ENCODE measurements around the gene WFDC10A.
"Not testable (repeated sequence)": the region's sequence is repeated elsewhere in the genome, so short reads cannot be mapped to it uniquely, and the experiment has no call there.

Gene WFDC10A

GRCh38 chr20:45647441-45648050 is 18.0 kb downstream of the WFDC10A start:
- DNase-seq (ENCODE audit: low read depth, low spot score) = no peak
- Histone ChIP-seq H3K9ac (ENCODE audit: insufficient read length, low read depth) (no peak overlapping the region), H3K4me3 (ENCODE audit: insufficient read length, low read depth) (no peak overlapping the region), H3K9me3 (ENCODE audit: insufficient read depth, low read length) (peaks cover 33% of the 10 kb centered on the region), H3K27me3 (ENCODE audit: insufficient read depth, insufficient read length) (no peaks in the 10 kb centered on the region), H3K36me3 (ENCODE audit: insufficient read depth, insufficient read length, low read length) (no peaks in the 10 kb centered on the region), H3K4me1 (ENCODE audit: insufficient read depth, insufficient read length) (no peaks in the 10 kb centered on the region)
- TF ChIP-seq SUZ12 (IDR thresholded peaks at IDR 0.05; ENCODE audit: extremely low read depth, insufficient read depth, insufficient read length) (no peak), YY1 (IDR thresholded peaks at IDR 0.05; ENCODE audit: insufficient read depth, insufficient read length) (no peak), ZNF274 (IDR thresholded peaks at IDR 0.05; ENCODE audit: low read depth, low read length) (no peak)

- no peak for TF ChIP-seq YY1 (IDR thresholded peaks at IDR 0.05; ENCODE audit: insufficient read depth, insufficient read length)
- TF ChIP-seq SUZ12 (IDR thresholded peaks at IDR 0.05; ENCODE audit: extremely low read depth, insufficient read depth, insufficient read length) = no peak
- no peak for TF ChIP-seq ZNF274 (IDR thresholded peaks at IDR 0.05; ENCODE audit: low read depth, low read length)
- H3K27me3 ChIP-seq (ENCODE audit: insufficient read depth, insufficient read length) = no peaks in the 10 kb centered on the region
- H3K4me1 ChIP-seq (ENCODE audit: insufficient read depth, insufficient read length) = no peaks in the 10 kb centered on the region
- peaks cover 33% of the 10 kb centered on the region for H3K9me3 ChIP-seq (ENCODE audit: insufficient read depth, low read length)
- H3K4me3 ChIP-seq (ENCODE audit: insufficient read length, low read depth) = no peak overlapping the region
- H3K9ac ChIP-seq (ENCODE audit: insufficient read length, low read depth) = no peak overlapping the region
- no peaks in the 10 kb centered on the region for H3K36me3 ChIP-seq (ENCODE audit: insufficient read depth, insufficient read length, low read length)
- peak; percentile 22 for DNase-seq (ENCODE audit: low read depth, low spot score)
Measured at GRCh38 chr20:45649312-45649863, 19.8 kb downstream of the WFDC10A start.

GRCh38 chr20:45651726-45652125 is 22.2 kb downstream of the WFDC10A start:
- not testable (repeated sequence) for H3K4me3 ChIP-seq (ENCODE audit: insufficient read length, low read depth); H3K36me3 ChIP-seq (ENCODE audit: insufficient read depth, insufficient read length, low read length); DNase-seq (ENCODE audit: low read depth, low spot score); H3K9ac ChIP-seq (ENCODE audit: insufficient read length, low read depth); H3K27me3 ChIP-seq (ENCODE audit: insufficient read depth, insufficient read length); H3K4me1 ChIP-seq (ENCODE audit: insufficient read depth, insufficient read length)
- peaks cover 32% of the 10 kb centered on the region for H3K9me3 ChIP-seq (ENCODE audit: insufficient read depth, low read length)

DNA sequence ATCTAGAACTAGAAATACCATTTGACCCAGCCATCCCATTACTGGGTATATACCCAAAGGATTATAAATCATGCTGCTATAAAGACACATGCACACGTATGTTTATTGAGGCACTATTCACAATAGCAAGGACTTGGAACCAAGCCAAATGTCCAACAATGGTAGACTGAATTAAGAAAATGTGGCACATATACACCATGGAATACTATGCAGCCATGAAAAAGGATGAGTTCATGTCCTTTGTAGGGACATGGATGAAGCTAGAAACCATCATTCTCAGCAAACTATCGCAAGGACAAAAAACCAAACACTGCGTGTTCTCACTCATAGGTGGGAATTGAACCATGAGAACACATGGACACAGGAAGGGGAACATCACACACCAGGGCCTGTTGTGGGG is 27.5 kb downstream of the WFDC10A start:
- DNase-seq (ENCODE audit: low read depth, low spot score); H3K27me3 ChIP-seq (ENCODE audit: insufficient read depth, insufficient read length); H3K36me3 ChIP-seq (ENCODE audit: insufficient read depth, insufficient read length, low read length); H3K9me3 ChIP-seq (ENCODE audit: insufficient read depth, low read length); H3K4me3 ChIP-seq (ENCODE audit: insufficient read length, low read depth); H3K9ac ChIP-seq (ENCODE audit: insufficient read length, low read depth); H3K4me1 ChIP-seq (ENCODE audit: insufficient read depth, insufficient read length): not testable (repeated sequence)

DNA sequence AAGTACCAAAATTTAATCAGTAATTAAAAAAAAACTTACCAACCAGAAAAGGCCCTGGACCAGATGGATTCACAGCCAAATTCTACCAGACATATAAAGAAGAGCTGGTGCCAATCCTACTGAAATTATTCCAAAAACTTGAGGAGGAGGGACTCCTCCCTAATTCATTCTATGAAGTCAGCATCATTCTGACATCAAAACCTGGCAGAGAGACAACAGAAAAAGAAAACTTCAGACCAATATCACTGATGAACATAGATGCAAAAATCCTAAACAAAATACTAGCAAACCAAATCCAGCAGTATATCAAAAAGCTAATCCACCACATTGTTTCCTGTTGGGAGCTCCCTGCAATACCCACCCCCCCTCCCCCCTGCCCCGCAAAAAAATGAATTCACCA is 40.6 kb downstream of the WFDC10A start, which contains the start of gene WFDC11:
Gene WFDC11, minus strand, starts transcription at position 101 of the 400 bp plus-strand sequence. CDS start 19,639 bp downstream, outside the sequence.
- Histone ChIP-seq H3K27me3 (ENCODE audit: insufficient read depth, insufficient read length) (no peaks in the 10 kb centered on the region), H3K36me3 (ENCODE audit: insufficient read depth, insufficient read length, low read length) (no peaks in the 10 kb centered on the region), H3K4me3 (ENCODE audit: insufficient read length, low read depth) (no peak within 1 kb of the TSS), H3K4me1 (ENCODE audit: insufficient read depth, insufficient read length) (no peaks in the 10 kb centered on the region), H3K9me3 (ENCODE audit: insufficient read depth, low read length) (no peaks in the 10 kb centered on the region; the same call in 1 of the 2 replicates), H3K9ac (ENCODE audit: insufficient read length, low read depth) (no peak within 1 kb of the TSS)
- TF ChIP-seq YY1 (IDR thresholded peaks at IDR 0.05; ENCODE audit: insufficient read depth, insufficient read length) (no peak), SUZ12 (IDR thresholded peaks at IDR 0.05; ENCODE audit: extremely low read depth, insufficient read depth, insufficient read length) (no peak), ZNF274 (IDR thresholded peaks at IDR 0.05; ENCODE audit: low read depth, low read length) (no peak)
- DNase-seq (ENCODE audit: low read depth, low spot score) = no peak

GRCh38 chr20:45672765-45673164 is 43.2 kb downstream of the WFDC10A start:
- Histone ChIP-seq H3K27me3 (ENCODE audit: insufficient read depth, insufficient read length) (no peaks in the 10 kb centered on the region), H3K9ac (ENCODE audit: insufficient read length, low read depth) (no peak overlapping the region), H3K36me3 (ENCODE audit: insufficient read depth, insufficient read length, low read length) (no peaks in the 10 kb centered on the region), H3K9me3 (ENCODE audit: insufficient read depth, low read length) (peaks cover 5% of the 10 kb centered on the region; the same call in 1 of the 2 replicates), H3K4me1 (ENCODE audit: insufficient read depth, insufficient read length) (no peaks in the 10 kb centered on the region), H3K4me3 (ENCODE audit: insufficient read length, low read depth) (no peak overlapping the region)
- no peak for DNase-seq (ENCODE audit: low read depth, low spot score)
- TF ChIP-seq YY1 (IDR thresholded peaks at IDR 0.05; ENCODE audit: insufficient read depth, insufficient read length) = no peak
- no peak for TF ChIP-seq ZNF274 (IDR thresholded peaks at IDR 0.05; ENCODE audit: low read depth, low read length)
- TF ChIP-seq SUZ12 (IDR thresholded peaks at IDR 0.05; ENCODE audit: extremely low read depth, insufficient read depth, insufficient read length) = no peak

DNA sequence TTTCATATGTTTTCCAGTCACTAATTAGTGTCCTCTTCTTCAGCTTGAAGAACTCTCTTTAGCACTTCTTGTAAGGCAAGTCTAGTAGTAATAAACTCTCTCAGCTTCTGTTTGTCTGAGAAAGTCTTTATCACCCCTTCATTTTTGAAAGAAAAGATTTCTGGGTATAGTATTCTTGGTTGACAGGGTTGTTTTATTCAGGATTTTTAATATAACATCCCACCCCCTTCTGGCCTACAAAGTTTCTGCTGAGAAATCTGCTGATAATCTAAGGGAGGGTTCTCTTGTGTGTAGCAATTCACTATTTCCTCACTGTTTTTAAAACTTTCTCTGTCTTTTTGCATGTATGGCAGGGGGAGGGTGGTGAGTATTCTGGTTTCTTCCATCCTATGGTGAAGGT is 50.1 kb downstream of the WFDC10A start:
- H3K4me1 ChIP-seq (ENCODE audit: insufficient read depth, insufficient read length) = no peaks in the 10 kb centered on the region
- H3K36me3 ChIP-seq (ENCODE audit: insufficient read depth, insufficient read length, low read length) = no peaks in the 10 kb centered on the region
- no peaks in the 10 kb centered on the region for H3K27me3 ChIP-seq (ENCODE audit: insufficient read depth, insufficient read length)
- H3K9ac ChIP-seq (ENCODE audit: insufficient read length, low read depth) = no peak overlapping the region
- TF ChIP-seq YY1 (IDR thresholded peaks at IDR 0.05; ENCODE audit: insufficient read depth, insufficient read length) (no peak), ZNF274 (IDR thresholded peaks at IDR 0.05; ENCODE audit: low read depth, low read length) (no peak), SUZ12 (IDR thresholded peaks at IDR 0.05; ENCODE audit: extremely low read depth, insufficient read depth, insufficient read length) (no peak)
- peaks cover 28% of the 10 kb centered on the region for H3K9me3 ChIP-seq (ENCODE audit: insufficient read depth, low read length)
- H3K4me3 ChIP-seq (ENCODE audit: insufficient read length, low read depth) = no peak overlapping the region
- DNase-seq (ENCODE audit: low read depth, low spot score) = no peak

All from NT2/D1 (cell line).